Loucy (cell line): ENCODE results near the gene SH3RF3.

ENCODE experiments used
- CTCF ChIP-seq: fragments of 200-600 bp; sonication (generic); conservative IDR thresholded peaks from 2 replicates; pipeline ENCODE4 v1.5.1; 2014; ENCODE audit warnings: mild to moderate bottlenecking, antibody characterized with exemption, low read length
- EZH2phosphoT487 ChIP-seq: fragments of 200-600 bp; IDR thresholded peaks from 2 replicates; pipeline ENCODE4 v1.6.1; 2018; ENCODE audit warnings: antibody characterized with exemption, mild to moderate bottlenecking, moderate library complexity, borderline replicate concordance

GRCh38 chr2:109407276-109408042 is 278.5 kb downstream of the SH3RF3 start:
- TF ChIP-seq CTCF (no peak), EZH2phosphoT487 (no peak)
